B cell (primary cell): ENCODE measurements around the gene GPR89B. TPM values are rescaled to one million over a fixed set of nuclear protein-coding genes. Genes with fewer than 3 reads are reported as not detected.
"Not testable (repeated sequence)": the region's sequence is repeated elsewhere in the genome, so short reads cannot be mapped to it uniquely, and the experiment has no call there.

Source experiments
- ATAC-seq: fragments of 200-7000 bp; cut with Tn5 transposase; one replicate; pipeline ENCODE4 v1.10.0; 2021; ENCODE audit warnings: low read depth, mild to moderate bottlenecking, moderate number of reproducible peaks, moderate library complexity
- CTCF ChIA-PET: fragments of 350-600 bp; sonication (Branson Sonifier 250); formaldehyde crosslinking; loops from one replicate; lab custom pipeline; 2021; ENCODE audit warnings: antibody characterized with exemption, inconsistent platforms; lab: Charles Lee
- POLR2A ChIA-PET: fragments of 350-600 bp; sonication (Branson Sonifier 250); formaldehyde crosslinking; loops from one replicate; lab custom pipeline; 2021; ENCODE audit warnings: antibody characterized with exemption; lab: Charles Lee
- DNase-seq: peaks from one replicate; pipeline ENCODE4 v3.0.0; 2013
- H2AFZ ChIP-seq: 2 replicates; pipeline ENCODE4 v1.6.1; 2012; ENCODE audit warnings: mild to moderate bottlenecking, low read depth, low read length; ENCODE audit not compliant: insufficient read depth, poor library complexity, severe bottlenecking
- H3K27ac ChIP-seq, 2 donors: 1 replicate in 1 of 2; 2 replicates in 1 of 2; pipeline ENCODE4 v1.5.1; 2012 to 2013; ENCODE audit warnings: low read length in 2 of 2, mild to moderate bottlenecking in 2 of 2, moderate library complexity in 1 of 2
- H3K27me3 ChIP-seq, 4 experiments: fragments of 200-600 bp in 1 of 4; sonication (generic) in 1 of 4; replicated peaks in 1 of 4; 1 replicate in 2 of 4; 2 replicates in 2 of 4; pipeline versions ENCODE4 v1.6.1 to v1.7.0; 2013 to 2016; ENCODE audit warnings: low read length in 3 of 4, mild to moderate bottlenecking in 2 of 4, mixed read lengths in 1 of 4, moderate library complexity in 1 of 4; ENCODE audit not compliant: insufficient read depth in 4 of 4, control insufficient read depth in 3 of 4; ENCODE audit errors: control extremely low read depth in 1 of 4
- H3K36me3 ChIP-seq, 2 experiments: replicated peaks in 1 of 2; 1 replicate in 1 of 2; 2 replicates in 1 of 2; pipeline versions ENCODE4 v1.6.1 to v1.7.1; 2013; ENCODE audit warnings: low read length in 1 of 2; ENCODE audit not compliant: insufficient read depth in 2 of 2, control insufficient read depth in 1 of 2; ENCODE audit errors: control extremely low read depth in 1 of 2, extremely low read depth in 1 of 2
- H3K4me1 ChIP-seq, 2 donors: fragments of 200-600 bp in 1 of 2; sonication (generic) in 1 of 2; 1 replicate in 1 of 2; 2 replicates in 1 of 2; pipeline versions ENCODE4 v1.5.1 to v1.6.1; 2013 to 2017; ENCODE audit warnings: low read length in 2 of 2; ENCODE audit not compliant: control insufficient read depth in 2 of 2, insufficient read depth in 2 of 2
- H3K4me2 ChIP-seq: replicated peaks from 2 replicates; pipeline ENCODE3; 2012; ENCODE audit warnings: mild to moderate bottlenecking, low read depth, low read length; ENCODE audit not compliant: poor library complexity, severe bottlenecking
- H3K4me3 ChIP-seq, 5 experiments: fragments of 200-600 bp in 1 of 5; sonication (generic) in 1 of 5; 1 replicate in 3 of 5; 2 replicates in 2 of 5; pipeline versions ENCODE4 v1.5.1 to v1.7.0; 2011 to 2016; ENCODE audit warnings: low read length in 4 of 5, mild to moderate bottlenecking in 4 of 5, low read depth in 2 of 5, control low read depth in 1 of 5, moderate library complexity in 1 of 5; ENCODE audit not compliant: insufficient read depth in 1 of 5; ENCODE audit errors: control extremely low read depth in 1 of 5, extremely low read depth in 1 of 5
- H3K79me2 ChIP-seq: fragments of 200-600 bp; sonication (generic); one replicate; pipeline ENCODE4 v1.6.0; 2016; ENCODE audit warnings: low read length; ENCODE audit not compliant: control insufficient read depth, insufficient read depth
- H3K9ac ChIP-seq: fragments of 200-600 bp; sonication (generic); 2 replicates; pipeline ENCODE4 v1.6.1; 2017; ENCODE audit warnings: mild to moderate bottlenecking, low read length, moderate library complexity
- H3K9me3 ChIP-seq, 3 donors: one replicate each; pipeline versions ENCODE4 v1.6.1 to v1.7.1; 2013; ENCODE audit warnings: low read length in 2 of 3; ENCODE audit not compliant: control insufficient read depth in 2 of 3, insufficient read depth in 1 of 3; ENCODE audit errors: control extremely low read depth in 1 of 3
- H4K20me1 ChIP-seq: 2 replicates; pipeline ENCODE4 v1.6.0; 2012; ENCODE audit warnings: mild to moderate bottlenecking, low read length; ENCODE audit not compliant: insufficient read depth, control insufficient read depth, poor library complexity, severe bottlenecking
- H3K27ac Mint-ChIP-seq: one replicate; pipeline ENCODE4 v1.8.0; 2021; ENCODE audit warnings: mixed read lengths
- H3K27me3 Mint-ChIP-seq: one replicate; pipeline ENCODE4 v1.8.0; 2021; ENCODE audit warnings: mixed read lengths
- H3K4me1 Mint-ChIP-seq: one replicate; pipeline ENCODE4 v1.8.0; 2021; ENCODE audit warnings: mixed read lengths
- H3K4me3 Mint-ChIP-seq: one replicate; pipeline ENCODE4 v1.8.0; 2021; ENCODE audit warnings: mixed read lengths
- H3K9me3 Mint-ChIP-seq: one replicate; pipeline ENCODE4 v1.8.0; 2022; ENCODE audit warnings: mixed read lengths; ENCODE audit not compliant: insufficient read depth
- WGBS: methylation state at CpG from one replicate; pipeline ENCODE4 v1.1.5; 2013; ENCODE audit warnings: missing lambda C conversion rate; ENCODE audit not compliant: insufficient coverage; 5-methylcytosine and 5-hydroxymethylcytosine counted together
- intact Hi-C: fragments of 100-400 bp; cut with micrococcal nuclease; formaldehyde crosslinking; loops from one replicate; pipeline ENCODE4 v1.10.0; 2022
- polyA plus RNA-seq: library from polyadenylated mRNA; depleted of rRNA; stranded (reverse); fragments of >200 nt; gene quantifications from 2 replicates; pipeline ENCODE4 v1.2.3, GENCODE V29; 2012
- total RNA-seq, 2 donors: library from RNA; stranded (reverse); fragments of 120-200 nt in 1 of 2; gene quantifications; 1 replicate in 1 of 2; 2 replicates in 1 of 2; pipeline versions ENCODE4 v1.2.3 to v1.2.4, GENCODE V29; 2013 to 2022
- TF ChIP-seq, protein P1 (sequence below): fragments of 200-600 bp; IDR thresholded peaks from one replicate; pipeline ENCODE4 v1.8.0; 2022; ENCODE audit warnings: antibody characterized with exemption, mild to moderate bottlenecking

The GPR89B gene
- total and polyA plus RNA-seq, 2 donors (not counting 1 experiment from before 2014, with no cell fraction given) = 20.5 to 20.8 TPM

GRCh38 chr1:147924813-147925212, 3.4 kb upstream of the GPR89B start:
- H3K4me2 ChIP-seq = no peak overlapping the region
- H3K4me3 ChIP-seq = no peak overlapping the region
- ChIA-PET CTCF (no interaction called here), POLR2A (no interaction called here)
- ATAC-seq = no peak
- H3K27me3 ChIP-seq = no peaks in the 10 kb centered on the region
- DNase-seq = no peak
- no peak overlapping the region for H2AFZ ChIP-seq
- Mint-ChIP-seq H3K9me3 (no peaks in the 10 kb centered on the region), H3K27me3 (no peaks in the 10 kb centered on the region), H3K27ac (no peak overlapping the region), H3K4me1 (peaks cover 3% of the 10 kb centered on the region), H3K4me3 (no peak overlapping the region)
- intact Hi-C loops = no loop called here
- H3K36me3 ChIP-seq = no peaks in the 10 kb centered on the region
- TF ChIP-seq, protein P1, sequence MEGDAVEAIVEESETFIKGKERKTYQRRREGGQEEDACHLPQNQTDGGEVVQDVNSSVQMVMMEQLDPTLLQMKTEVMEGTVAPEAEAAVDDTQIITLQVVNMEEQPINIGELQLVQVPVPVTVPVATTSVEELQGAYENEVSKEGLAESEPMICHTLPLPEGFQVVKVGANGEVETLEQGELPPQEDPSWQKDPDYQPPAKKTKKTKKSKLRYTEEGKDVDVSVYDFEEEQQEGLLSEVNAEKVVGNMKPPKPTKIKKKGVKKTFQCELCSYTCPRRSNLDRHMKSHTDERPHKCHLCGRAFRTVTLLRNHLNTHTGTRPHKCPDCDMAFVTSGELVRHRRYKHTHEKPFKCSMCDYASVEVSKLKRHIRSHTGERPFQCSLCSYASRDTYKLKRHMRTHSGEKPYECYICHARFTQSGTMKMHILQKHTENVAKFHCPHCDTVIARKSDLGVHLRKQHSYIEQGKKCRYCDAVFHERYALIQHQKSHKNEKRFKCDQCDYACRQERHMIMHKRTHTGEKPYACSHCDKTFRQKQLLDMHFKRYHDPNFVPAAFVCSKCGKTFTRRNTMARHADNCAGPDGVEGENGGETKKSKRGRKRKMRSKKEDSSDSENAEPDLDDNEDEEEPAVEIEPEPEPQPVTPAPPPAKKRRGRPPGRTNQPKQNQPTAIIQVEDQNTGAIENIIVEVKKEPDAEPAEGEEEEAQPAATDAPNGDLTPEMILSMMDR = no peak
- H3K4me1 ChIP-seq = peaks cover 0 to 3% of the 10 kb centered on the region in 2 donors
- no peak overlapping the region for H3K27ac ChIP-seq
- H4K20me1 ChIP-seq = no peaks in the 10 kb centered on the region
- peaks cover 3% of the 10 kb centered on the region for H3K79me2 ChIP-seq
- H3K9ac ChIP-seq = no peak overlapping the region
- no CpG with 5 or more reads among the region's 1 CpG for WGBS
- no peaks in the 10 kb centered on the region for H3K9me3 ChIP-seq

DNA sequence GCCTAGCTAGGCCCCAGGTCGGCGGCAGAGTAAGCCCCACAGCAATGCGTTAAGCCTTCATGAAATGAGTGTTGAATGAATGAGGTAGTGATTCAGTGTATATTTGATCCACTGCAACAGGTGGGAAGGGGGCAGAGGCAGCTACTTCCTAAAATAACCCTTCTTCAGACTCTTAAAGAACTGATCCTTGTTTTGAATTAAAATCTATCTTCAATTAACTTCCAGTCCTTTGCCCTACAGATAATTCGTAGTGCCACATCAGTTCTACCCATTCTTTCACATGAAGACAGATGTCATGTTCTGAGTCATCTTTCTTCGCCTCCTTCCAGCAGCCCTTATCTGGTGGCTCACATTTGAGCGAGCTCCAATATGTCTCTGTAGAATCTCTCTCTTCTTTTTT, 1.0 kb upstream of the GPR89B start:
- H3K9me3 Mint-ChIP-seq, H3K4me2 ChIP-seq, POLR2A ChIA-PET, H3K27ac ChIP-seq, H3K4me3 ChIP-seq, H3K9ac ChIP-seq, DNase-seq, H3K9me3 ChIP-seq, H3K27me3 Mint-ChIP-seq, H3K4me1 ChIP-seq, H3K4me3 Mint-ChIP-seq, intact Hi-C loops, H3K27me3 ChIP-seq, H3K79me2 ChIP-seq, ATAC-seq, H4K20me1 ChIP-seq, H3K36me3 ChIP-seq, H2AFZ ChIP-seq, H3K27ac Mint-ChIP-seq, CTCF ChIA-PET: not testable (repeated sequence)
- peaks cover 17% of the 10 kb centered on the region for H3K4me1 Mint-ChIP-seq
- WGBS = no CpG with 5 or more reads among the region's 6 CpGs

GRCh38 chr1:147927689-147928088, 531 bp upstream of the GPR89B start:
- CTCF ChIA-PET, H2AFZ ChIP-seq, H3K4me1 ChIP-seq, H3K79me2 ChIP-seq, ATAC-seq, H3K4me3 ChIP-seq, H3K36me3 ChIP-seq, H3K27me3 Mint-ChIP-seq, H3K27ac Mint-ChIP-seq, intact Hi-C loops, H3K4me2 ChIP-seq, H3K9me3 Mint-ChIP-seq, DNase-seq, POLR2A ChIA-PET, H3K27me3 ChIP-seq, H3K4me3 Mint-ChIP-seq, H4K20me1 ChIP-seq, H3K27ac ChIP-seq, H3K9me3 ChIP-seq, H3K9ac ChIP-seq: not testable (repeated sequence)
- peaks cover 17% of the 10 kb centered on the region for H3K4me1 Mint-ChIP-seq
- no CpG with 5 or more reads among the region's 10 CpGs for WGBS

- H3K4me3 ChIP-seq, H3K36me3 ChIP-seq, H3K27ac Mint-ChIP-seq, H4K20me1 ChIP-seq, H3K4me3 Mint-ChIP-seq, POLR2A ChIA-PET, H3K9me3 Mint-ChIP-seq, H3K4me1 ChIP-seq, intact Hi-C loops, H3K27me3 Mint-ChIP-seq, H3K4me2 ChIP-seq, H3K79me2 ChIP-seq, CTCF ChIA-PET, H2AFZ ChIP-seq, H3K27ac ChIP-seq, DNase-seq, H3K9ac ChIP-seq, ATAC-seq, H3K27me3 ChIP-seq, H3K9me3 ChIP-seq: not testable (repeated sequence)
- H3K4me1 Mint-ChIP-seq = peaks cover 17% of the 10 kb centered on the region
- WGBS = no CpG with 5 or more reads among the region's 2 CpGs
Measured at GRCh38 chr1:147931137-147931536, 2.9 kb downstream of the GPR89B start.
